Nephron progenitor cell (in vitro differentiated cells): Measurements from ENCODE around the gene ARHGEF25.

Experiments
- DNase-seq: peaks from one replicate; pipeline ENCODE4 v3.0.0; 2021
- H3K27ac Mint-ChIP-seq: 2 replicates; pipeline ENCODE4 v1.8.0; 2021; ENCODE audit warnings: mild to moderate bottlenecking, moderate library complexity, mixed read lengths
- H3K27me3 Mint-ChIP-seq: 2 replicates; pipeline ENCODE4 v1.8.0; 2021; ENCODE audit warnings: mild to moderate bottlenecking, low read depth, mixed read lengths; ENCODE audit not compliant: poor library complexity
- H3K36me3 Mint-ChIP-seq: 2 replicates; pipeline ENCODE4 v1.8.0; 2021; ENCODE audit warnings: low read depth, mixed read lengths
- H3K4me1 Mint-ChIP-seq: 2 replicates; pipeline ENCODE4 v1.8.0; 2021; ENCODE audit warnings: mixed read lengths
- H3K4me3 Mint-ChIP-seq: 2 replicates; pipeline ENCODE4 v1.8.0; 2021; ENCODE audit warnings: mild to moderate bottlenecking, moderate library complexity, mixed read lengths
- H3K9me3 Mint-ChIP-seq: 2 replicates; pipeline ENCODE4 v1.8.0; 2021; ENCODE audit warnings: mild to moderate bottlenecking, moderate library complexity, mixed read lengths
- TF ChIP-seq, protein P1 (sequence below): fragments of 200-600 bp; sonication (generic); IDR thresholded peaks from 2 replicates; pipeline ENCODE4 v1.5.0; 2021; ENCODE audit warnings: antibody characterized with exemption

The ARHGEF25 gene

DNA sequence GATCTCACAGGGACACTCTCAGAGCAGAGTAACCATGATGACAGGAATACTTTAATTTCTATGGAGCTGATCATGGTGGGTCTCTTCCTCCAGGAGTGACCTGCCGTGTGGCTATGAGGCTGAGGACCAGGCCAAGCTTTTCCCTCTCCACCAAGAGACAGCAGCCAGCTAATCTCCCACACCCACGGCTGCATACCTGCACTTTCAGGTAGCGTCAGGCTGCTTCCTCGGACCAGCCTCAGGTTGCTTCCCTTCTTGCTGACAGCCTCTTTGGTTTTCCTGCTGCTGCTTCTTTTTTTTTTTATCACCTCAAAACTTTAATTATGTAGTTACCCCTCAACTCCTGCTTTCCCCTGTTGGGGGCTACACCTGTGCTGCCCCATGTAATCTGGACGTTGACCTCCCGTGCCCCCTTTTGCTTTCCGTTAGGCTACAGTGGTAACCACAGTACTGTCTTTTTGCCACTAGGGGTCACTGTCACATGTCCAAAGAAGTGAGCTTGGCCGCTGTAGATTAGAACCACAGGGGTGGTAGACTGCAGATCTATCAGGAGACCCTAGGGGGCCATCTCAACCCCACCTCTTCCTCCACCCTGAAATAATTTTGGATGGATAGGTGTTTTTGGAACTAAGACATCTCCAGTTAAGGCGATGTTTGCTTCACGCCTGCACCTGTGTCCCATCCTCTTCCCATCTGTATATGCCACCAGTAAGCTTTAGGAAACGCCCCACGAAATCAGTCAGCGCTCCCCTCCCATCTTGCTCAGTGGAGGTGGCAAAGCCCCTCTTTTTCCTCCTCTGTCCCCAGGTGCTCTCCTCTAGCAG, 28.0 kb upstream of the ARHGEF25 start:
- peak; percentile 75 for DNase-seq
- H3K27ac Mint-ChIP-seq, result no peak overlapping the region
- H3K36me3 Mint-ChIP-seq, result no peaks in the 10 kb centered on the region
- peaks cover 15% of the 10 kb centered on the region for H3K27me3 Mint-ChIP-seq
- no peaks in the 10 kb centered on the region for H3K4me1 Mint-ChIP-seq
- no peaks in the 10 kb centered on the region for H3K9me3 Mint-ChIP-seq
- H3K4me3 Mint-ChIP-seq, result no peak overlapping the region
- TF ChIP-seq, protein P1, sequence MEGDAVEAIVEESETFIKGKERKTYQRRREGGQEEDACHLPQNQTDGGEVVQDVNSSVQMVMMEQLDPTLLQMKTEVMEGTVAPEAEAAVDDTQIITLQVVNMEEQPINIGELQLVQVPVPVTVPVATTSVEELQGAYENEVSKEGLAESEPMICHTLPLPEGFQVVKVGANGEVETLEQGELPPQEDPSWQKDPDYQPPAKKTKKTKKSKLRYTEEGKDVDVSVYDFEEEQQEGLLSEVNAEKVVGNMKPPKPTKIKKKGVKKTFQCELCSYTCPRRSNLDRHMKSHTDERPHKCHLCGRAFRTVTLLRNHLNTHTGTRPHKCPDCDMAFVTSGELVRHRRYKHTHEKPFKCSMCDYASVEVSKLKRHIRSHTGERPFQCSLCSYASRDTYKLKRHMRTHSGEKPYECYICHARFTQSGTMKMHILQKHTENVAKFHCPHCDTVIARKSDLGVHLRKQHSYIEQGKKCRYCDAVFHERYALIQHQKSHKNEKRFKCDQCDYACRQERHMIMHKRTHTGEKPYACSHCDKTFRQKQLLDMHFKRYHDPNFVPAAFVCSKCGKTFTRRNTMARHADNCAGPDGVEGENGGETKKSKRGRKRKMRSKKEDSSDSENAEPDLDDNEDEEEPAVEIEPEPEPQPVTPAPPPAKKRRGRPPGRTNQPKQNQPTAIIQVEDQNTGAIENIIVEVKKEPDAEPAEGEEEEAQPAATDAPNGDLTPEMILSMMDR, result peak; percentile 91

DNA sequence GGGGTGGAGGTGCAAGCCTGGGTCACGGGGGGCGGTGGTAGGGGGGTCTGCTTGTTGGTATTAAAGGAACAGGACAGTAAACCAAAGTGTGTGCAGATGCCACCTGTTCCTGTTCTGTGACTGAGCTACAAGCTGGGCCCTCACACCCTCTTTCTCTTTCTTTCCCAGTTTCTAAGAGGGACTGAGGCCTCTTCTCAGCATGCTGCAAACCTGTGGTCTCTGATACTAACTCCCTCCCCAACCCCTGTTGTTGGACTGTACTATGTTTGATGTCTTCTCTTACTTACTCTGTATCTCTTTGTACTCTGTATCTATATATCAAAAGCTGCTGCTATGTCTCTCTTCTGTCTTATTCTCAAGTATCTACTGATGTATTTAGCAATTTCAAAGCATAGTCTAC, 27.2 kb upstream of the ARHGEF25 start:
- no peaks in the 10 kb centered on the region for H3K36me3 Mint-ChIP-seq
- no peak for DNase-seq
- H3K4me1 Mint-ChIP-seq, result no peaks in the 10 kb centered on the region

DNA sequence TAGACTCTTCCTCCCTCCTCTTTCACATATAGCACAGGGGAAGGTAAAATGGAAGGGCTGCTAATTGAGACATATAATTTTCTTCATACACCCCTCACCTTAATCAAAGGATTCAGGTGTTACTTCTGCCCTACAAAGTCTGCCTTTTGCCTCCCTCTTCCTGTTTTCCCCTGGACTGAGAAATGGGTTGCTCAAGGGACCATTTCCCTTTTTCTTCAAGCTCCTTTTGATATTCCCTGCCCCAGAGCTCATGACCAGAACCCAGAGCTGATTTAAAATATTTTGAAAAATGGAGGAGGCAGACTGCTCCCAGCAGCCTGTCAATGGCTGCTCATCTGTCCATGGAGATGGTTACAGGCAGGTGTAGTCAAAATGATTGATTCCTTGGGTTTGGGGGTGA, 26.5 kb upstream of the ARHGEF25 start:
- no peaks in the 10 kb centered on the region for H3K4me1 Mint-ChIP-seq
- H3K4me3 Mint-ChIP-seq, result no peak overlapping the region
- DNase-seq, result no peak
- H3K9me3 Mint-ChIP-seq, result no peaks in the 10 kb centered on the region
- no peaks in the 10 kb centered on the region for H3K36me3 Mint-ChIP-seq
- TF ChIP-seq, protein P1, result no peak
- peaks cover 5% of the 10 kb centered on the region for H3K27me3 Mint-ChIP-seq
- no peak overlapping the region for H3K27ac Mint-ChIP-seq

More for the DNA sequence above, 27.2 kb upstream of the ARHGEF25 start:
- no peak overlapping the region for H3K4me3 Mint-ChIP-seq
- H3K9me3 Mint-ChIP-seq, result no peaks in the 10 kb centered on the region
- TF ChIP-seq, protein P1, result no peak
- no peak overlapping the region for H3K27ac Mint-ChIP-seq
- peaks cover 12% of the 10 kb centered on the region for H3K27me3 Mint-ChIP-seq

DNA sequence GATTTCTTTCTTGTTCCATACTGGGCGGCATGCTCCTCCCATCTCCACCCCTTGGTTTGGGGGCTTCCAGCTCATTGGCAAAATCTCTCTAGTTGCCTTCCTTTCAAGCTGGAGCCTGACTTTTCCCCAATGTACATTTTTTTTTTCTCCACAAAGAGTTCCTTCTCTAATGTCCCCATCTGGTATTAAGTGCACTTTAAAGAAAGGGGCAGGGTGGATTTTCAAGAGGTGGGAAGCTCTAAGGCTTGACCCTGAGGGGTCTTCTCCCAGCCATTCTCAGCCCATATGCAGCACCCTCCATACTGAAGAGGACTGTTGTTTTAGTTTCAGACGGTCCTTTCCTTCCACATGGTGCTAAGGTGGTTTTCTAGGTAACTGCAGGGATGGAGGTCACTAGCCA, 26.1 kb upstream of the ARHGEF25 start:
- H3K4me3 Mint-ChIP-seq, result no peak overlapping the region
- TF ChIP-seq, protein P1, result no peak
- peaks cover 3% of the 10 kb centered on the region for H3K27me3 Mint-ChIP-seq
- no peaks in the 10 kb centered on the region for H3K9me3 Mint-ChIP-seq
- no peaks in the 10 kb centered on the region for H3K36me3 Mint-ChIP-seq
- H3K4me1 Mint-ChIP-seq, result peaks cover under 1% of the 10 kb centered on the region
- no peak for DNase-seq
- H3K27ac Mint-ChIP-seq, result no peak overlapping the region

DNA sequence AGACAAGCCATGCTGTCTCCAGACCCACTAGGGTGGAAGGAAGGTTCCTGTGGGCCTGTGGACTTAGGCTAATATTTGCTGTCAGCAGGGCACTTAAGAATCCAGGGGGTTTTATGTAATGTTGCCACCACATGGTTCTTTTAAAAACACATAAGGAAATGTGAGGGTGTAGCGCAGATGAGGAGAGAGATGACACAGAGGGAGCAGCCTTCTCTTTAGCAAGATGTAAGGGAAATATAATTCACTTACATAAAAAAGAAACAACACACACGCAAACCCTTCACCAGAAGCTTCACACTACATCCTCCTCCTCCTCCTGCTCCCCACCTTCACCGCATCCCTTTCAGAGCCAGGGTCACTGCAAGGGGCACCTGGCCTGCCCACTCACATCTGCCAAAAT, 25.1 kb upstream of the ARHGEF25 start:
- Mint-ChIP-seq H3K4me3 (no peak overlapping the region), H3K36me3 (no peaks in the 10 kb centered on the region), H3K27me3 (peaks cover 11% of the 10 kb centered on the region), H3K4me1 (peaks cover 7% of the 10 kb centered on the region), H3K9me3 (no peaks in the 10 kb centered on the region), H3K27ac (no peak overlapping the region)
- no peak for DNase-seq
- TF ChIP-seq, protein P1, result no peak
